Left kidney (tissue), 8 donors: Measurements from ENCODE around the gene PPIL6. TPM values are rescaled to one million over a fixed set of nuclear protein-coding genes. Genes with fewer than 3 reads are reported as not detected.

Source experiments
- DNase-seq: peaks from one replicate; pipeline ENCODE4 v3.0.0-alpha.2; 2013
- long read RNA-seq, 8 donors: transcript quantifications; one replicate each; lab custom pipeline, GENCODE V29; 2026
- polyA plus RNA-seq: library from polyadenylated mRNA; unstranded; fragments of 120-200 nt; gene quantifications from one replicate; pipeline ENCODE4 v1.2.1, GENCODE V29; 2013; ENCODE audit not compliant: insufficient read length

PPIL6 gene
- 21.5 TPM for polyA plus RNA-seq
- long read RNA-seq, donor 1, full-length matches to known transcripts: 2 of 8 reads
- long read RNA-seq, donor 1, partial matches to known transcripts: 6 of 8 reads
- long read RNA-seq, donor 1, other reads (novel, unspliced or antisense): 0 of 8 reads
- long read RNA-seq, donor 2, full-length matches to known transcripts: 3 of 3 reads
- long read RNA-seq, donor 2, partial matches to known transcripts: 0 of 3 reads
- long read RNA-seq, donor 2, other reads (novel, unspliced or antisense): 0 of 3 reads
- long read RNA-seq, donor 3, full-length matches to known transcripts: 3 of 3 reads
- long read RNA-seq, donor 3, partial matches to known transcripts: 0 of 3 reads
- long read RNA-seq, donor 3, other reads (novel, unspliced or antisense): 0 of 3 reads
- long read RNA-seq, donor 4: 0 reads
- long read RNA-seq, donor 5, full-length matches to known transcripts: 5 of 11 reads
- long read RNA-seq, donor 5, partial matches to known transcripts: 0 of 11 reads
- long read RNA-seq, donor 5, other reads (novel, unspliced or antisense): 6 of 11 reads
- long read RNA-seq, donor 6, full-length matches to known transcripts: 3 of 3 reads
- long read RNA-seq, donor 6, partial matches to known transcripts: 0 of 3 reads
- long read RNA-seq, donor 6, other reads (novel, unspliced or antisense): 0 of 3 reads
- long read RNA-seq, donor 7, full-length matches to known transcripts: 3 of 3 reads
- long read RNA-seq, donor 7, partial matches to known transcripts: 0 of 3 reads
- long read RNA-seq, donor 7, other reads (novel, unspliced or antisense): 0 of 3 reads
- long read RNA-seq, donor 8, full-length matches to known transcripts: 1 of 1 reads
- long read RNA-seq, donor 8, partial matches to known transcripts: 0 of 1 reads
- long read RNA-seq, donor 8, other reads (novel, unspliced or antisense): 0 of 1 reads

DNA sequence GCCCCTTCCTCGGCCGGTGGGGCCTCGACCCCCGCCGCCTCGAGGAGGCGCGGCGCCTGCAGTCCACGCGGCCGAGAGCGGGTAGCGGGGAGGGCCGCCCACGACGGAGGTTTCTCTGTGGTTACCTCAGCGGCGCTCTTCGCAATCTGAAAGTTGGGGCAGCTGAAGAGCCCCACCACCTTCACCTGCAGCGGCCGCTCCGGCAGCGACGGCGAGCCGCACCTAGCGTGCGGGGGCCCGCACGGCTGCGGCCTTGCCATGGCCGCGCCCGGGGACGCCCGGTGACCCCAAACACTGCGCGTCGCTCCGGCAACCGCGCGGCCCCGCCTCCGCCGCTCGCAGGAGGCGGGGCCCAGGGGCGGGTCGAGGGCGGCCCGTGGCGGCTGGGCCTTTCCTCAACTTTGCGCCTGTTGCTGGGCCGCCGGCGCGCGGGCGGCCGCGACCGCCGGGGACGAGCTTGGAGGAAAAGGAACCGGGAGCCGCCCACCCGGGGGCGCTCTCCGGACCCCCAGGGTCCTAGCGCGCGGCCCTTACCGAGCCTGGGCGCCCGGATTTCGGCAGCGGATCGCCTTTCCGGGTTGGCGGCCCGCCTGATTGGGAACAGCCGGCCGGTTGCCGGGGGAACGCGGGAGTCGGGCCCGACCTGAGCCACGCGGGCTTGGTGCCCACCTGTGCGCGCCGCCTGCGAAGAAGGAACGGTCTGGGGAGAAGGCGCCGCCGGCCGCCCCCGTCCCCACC lies at the start of gene PPIL6, which contains the start of gene SMPD2:
Gene PPIL6, minus strand, starts transcription at position 298 of the 738 bp plus-strand sequence. Its CDS starts 38 bp downstream, at position 260.
Gene SMPD2, plus strand, starts transcription at position 394 of the 738 bp plus-strand sequence. CDS start 398 bp downstream, outside the sequence.
- DNase-seq: peak; percentile 94

DNA sequence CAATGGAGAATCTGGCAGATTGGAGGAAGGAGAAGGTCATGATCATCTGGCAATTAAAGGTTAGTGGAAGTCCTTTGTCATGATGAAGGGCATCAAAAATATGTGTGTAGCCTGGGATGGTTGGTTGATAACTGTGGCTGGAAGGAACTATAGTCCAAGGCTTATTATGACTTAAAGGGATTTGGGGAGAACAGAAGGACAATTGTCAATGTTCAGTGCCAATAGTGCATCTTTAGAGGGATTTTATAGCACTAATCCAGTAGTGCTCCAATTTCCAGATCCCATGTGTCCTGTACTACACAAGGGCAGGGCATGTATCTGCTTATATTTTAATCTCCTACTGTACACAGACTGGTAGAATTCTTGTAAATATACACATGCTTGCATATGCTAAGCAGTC lies 47.6 kb upstream of the PPIL6 start:
- DNase-seq: no peak

DNA sequence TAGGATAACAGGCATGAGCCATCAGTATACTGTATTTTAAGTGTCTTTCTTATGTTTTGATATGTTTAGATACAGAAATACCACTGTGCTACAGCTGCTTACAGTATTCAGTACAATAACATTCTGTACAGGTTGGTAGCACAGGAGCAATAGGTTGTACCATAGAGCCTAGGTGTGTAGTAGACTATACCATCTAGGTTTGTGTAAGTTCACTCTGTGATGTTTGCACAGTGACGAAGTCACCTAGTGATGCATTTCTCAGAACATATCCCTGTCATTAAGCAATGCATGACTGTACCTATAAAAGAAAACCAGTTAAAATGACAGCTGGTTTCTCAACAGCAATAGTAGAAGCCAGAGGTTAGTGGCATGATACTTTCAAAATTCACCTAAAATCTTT lies 45.6 kb upstream of the PPIL6 start:
- DNase-seq: no peak

DNA sequence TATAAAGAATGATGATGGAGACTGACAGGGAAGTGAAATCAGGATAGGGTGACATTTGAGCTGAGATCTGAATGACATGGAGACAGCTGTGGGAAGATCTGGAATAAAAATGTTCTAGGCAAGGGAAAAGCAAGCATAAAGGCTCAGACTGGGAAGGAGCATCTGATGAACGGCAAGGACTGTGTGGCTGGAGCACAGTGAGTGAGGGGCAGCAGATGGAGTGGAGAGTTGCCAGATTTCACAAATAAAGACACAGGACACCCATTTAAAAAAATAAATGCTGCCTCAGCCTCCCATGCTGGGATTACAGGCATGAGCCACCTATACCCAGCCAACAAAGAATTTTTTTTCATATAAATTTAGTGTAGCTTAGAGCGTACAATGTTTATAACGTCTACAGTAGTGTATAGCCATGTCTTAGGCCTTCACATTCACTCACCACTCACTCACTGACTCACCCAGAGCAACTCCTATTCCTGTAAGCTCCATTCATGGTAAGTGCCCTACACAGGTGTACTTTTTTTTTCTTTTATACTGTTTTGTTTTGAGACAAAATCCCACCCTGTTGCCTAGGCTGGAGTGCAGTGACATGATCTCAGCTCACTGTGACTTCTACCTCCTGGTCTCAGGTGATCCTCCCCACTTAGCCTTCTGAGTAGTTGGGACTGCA lies 45.0 kb upstream of the PPIL6 start:
- no peak for DNase-seq

DNA sequence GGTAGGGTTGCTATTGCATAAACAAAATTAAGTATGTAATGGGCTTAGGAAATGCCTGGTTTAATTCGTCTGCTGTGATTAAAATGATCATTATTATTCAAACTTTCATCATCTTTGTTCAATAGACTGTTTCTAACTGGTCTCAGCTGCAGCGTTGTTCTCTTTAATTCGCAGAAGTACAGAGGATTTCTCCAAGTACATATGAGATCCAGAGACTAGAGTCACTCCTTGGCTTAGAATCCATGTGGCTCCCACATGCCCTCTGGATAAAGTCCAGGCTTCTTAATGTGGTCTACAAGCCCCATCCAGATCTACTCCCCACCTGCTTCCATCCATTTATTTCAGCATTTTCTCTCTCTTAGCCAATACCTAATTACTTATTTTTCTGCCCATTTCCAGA lies 43.7 kb upstream of the PPIL6 start:
- DNase-seq: no peak

DNA sequence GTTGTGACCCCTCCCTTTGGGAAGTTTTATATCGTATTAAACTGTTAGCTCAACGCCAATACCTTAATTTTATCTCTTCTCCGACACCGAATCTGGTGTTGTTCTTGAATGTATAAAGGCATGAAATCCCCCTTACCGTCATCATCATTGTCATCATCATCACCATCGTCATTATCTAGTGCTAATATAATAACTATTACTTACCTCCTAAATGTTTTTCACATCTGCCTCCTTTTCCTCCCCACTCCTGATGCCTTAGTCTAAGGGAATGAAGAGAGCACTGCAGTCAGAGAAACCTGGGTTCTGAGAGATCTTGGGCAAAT lies 43.3 kb upstream of the PPIL6 start:
- DNase-seq: no peak

DNA sequence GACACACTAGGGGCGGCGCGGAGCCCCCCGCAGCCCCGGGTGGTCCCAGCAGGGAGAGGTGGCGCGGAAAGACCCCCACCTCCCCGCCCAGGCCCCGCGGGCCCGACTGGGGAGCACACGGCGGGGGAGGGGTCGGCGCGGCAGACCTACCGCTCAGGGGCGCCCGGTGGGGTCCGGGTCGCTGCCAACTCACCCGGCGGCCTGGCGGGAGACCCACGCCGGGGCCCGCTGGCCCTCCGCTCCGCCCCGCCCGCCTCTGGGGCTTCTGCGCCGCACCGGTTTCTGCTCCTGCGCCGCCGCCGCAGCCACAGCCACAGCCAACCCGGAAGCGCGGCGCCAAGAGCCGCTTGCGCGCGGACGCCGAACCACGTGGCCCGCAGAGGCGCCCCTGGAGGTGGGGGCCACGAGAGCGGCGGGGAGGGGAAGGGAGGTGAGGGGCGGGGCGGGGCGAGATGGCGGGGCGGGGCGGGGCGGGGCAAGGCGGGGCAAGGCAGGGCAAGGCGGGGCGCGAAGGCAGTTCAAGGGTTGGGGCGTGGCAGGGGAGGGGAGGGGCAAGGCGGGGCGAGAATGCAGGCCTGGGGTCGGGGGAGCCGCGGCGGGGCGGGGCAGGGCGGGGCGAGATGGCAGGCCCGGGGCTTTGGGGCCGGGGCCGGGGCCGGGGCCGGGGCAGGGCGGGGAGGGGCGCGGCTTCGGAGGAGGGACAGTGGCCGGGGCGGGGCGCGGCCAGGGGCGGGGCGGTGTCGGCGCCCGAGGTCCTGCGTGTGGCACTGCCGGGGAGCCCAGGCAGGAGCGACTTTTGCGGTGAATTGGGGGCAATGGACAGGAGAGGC lies 42.7 kb upstream of the PPIL6 start, which contains the start of gene ZBTB24:
Gene ZBTB24, minus strand, starts transcription at position 315 of the 830 bp plus-strand sequence. CDS start 1,193 bp downstream, outside the sequence.
- peak; percentile 75 for DNase-seq

DNA sequence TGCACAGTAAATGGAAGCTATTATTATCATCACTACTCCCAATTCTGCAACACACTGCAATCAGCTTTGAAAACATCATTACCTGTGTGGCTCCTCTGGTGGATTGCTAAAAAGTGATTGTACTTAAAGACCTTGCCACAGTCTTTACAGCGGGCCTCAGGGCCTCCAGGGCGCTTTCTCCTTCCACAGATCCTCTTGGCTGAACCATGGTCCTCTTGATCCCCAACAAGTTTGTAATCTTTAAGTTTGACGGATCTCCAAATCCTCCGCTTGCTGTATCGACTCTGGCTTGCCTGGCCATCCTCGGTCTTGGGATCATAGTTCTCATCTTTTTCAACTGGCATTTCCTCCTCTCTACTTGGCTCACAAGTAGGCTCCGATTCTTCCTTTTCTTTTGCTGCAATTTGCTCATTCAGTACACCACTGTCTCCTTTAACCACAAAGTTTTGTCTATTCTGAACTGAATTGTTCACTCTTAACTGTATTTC lies 40.6 kb upstream of the PPIL6 start:
- no peak for DNase-seq

DNA sequence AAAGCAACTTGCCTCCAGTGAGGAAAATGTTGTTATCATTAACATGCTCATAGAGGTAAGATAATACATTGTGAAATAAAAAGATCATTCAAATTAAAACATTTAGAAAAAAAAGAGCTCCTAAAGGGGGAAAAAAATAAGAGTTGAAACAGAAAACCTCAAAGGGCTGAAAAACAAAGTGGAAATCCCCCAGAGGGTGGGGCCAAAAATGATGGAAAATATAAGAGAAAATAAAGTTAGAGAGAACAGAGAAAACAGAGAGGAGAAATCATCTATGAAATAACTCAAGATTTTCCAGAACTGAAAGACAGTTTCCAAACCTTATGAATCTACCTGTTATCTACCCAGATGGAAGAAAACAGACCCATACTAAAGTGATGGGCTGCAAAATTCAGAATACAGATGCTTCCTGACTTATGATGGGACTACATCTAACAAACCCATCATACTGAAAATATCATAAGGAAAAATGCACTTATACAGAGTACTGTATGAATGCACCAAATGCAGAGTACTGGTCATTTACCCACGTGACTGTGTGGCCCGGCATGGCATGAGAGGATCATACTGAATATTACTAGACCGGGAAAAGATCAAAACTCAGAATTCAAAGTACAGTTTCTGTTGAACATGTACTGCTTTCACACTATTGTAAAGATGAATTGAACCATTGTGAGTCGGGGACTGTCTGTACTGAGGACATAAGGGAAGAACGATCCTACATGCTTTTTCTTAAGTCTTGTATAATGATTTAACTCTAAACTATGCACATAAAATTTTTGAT lies 38.6 kb upstream of the PPIL6 start:
- DNase-seq: no peak

DNA sequence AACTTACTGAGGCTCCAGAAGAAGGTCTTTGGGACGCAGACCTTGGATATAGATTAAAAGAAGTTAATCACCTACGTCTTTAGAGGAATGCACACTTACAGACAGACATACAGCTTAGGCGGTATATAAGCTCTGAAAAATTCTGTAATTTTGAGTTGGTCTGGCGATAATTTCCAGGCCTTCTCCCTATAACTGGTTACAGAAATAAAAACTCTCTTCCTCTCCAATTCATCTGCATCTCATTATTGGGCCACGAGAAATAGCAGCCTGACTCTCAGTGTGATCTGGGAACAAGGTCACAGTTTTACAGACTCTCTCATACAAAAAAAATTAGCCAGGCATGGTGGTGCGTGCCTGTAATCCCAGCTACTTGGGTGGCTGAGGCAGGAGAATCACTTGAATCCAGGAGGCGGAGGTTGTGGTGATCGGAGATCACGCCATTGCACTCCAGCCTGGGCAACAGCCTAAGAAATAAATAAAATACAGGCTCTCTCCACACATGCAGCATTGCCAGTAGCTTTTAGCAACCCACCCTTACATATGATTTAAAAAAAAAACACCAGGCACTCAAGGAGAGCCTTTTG lies 37.9 kb upstream of the PPIL6 start:
- DNase-seq: no peak

DNA sequence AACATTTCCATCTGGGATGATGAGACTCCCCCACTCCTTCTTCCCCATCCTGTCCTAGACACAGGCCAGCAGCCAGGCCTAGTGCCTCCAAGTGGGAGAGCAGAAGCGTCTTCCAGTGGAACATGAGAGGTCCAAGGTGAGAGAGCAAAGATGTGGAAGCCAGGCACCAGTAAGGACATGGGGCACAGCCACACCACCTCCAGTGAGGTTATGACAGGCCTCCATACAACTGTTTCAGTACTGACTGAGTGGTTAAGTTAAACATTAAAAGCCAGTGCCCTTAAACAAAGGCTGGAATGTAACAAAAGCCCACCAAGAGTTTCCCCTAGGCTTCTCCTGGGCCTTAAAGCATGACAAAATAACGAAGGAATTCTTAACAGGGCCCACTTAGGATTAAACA lies 37.3 kb upstream of the PPIL6 start:
- no peak for DNase-seq

DNA sequence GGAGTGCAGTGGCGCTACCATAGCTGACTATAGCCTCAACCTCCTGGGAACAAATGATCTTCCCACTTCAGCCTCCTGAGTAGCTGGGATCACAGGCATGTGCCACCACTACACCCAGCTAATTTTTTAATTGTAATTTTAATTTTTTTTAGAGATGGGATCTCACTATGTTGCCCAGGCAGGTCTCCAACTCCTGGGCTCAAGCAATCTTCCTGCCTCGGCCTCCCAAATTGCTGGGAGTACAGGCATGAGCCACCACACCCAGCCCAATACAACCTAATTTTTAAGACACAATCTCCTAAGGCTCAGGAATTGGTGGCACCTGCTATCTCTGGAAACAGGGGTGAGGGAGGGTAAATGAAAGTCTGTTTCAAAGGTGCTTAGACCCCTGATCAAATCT lies 36.8 kb upstream of the PPIL6 start:
- DNase-seq: no peak

DNA sequence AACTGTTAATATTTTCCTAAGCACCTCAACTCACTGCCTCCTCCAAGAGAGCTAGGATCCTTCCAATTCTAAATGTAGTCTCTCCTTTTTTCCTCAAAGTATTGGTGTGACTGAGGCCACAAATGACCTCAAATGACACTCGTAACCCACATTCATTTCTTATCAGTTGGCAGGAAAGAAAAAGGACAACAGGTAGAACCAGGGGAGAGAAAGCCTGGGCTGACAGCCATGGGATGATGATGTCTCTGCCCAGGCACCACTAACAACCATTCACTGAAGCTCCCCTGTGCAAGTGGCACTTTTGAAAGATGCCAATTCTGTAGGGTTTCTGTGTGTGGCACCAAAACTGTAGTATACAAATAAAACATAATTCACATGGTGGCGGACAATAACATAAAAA lies 35.2 kb upstream of the PPIL6 start:
- no peak for DNase-seq

DNA sequence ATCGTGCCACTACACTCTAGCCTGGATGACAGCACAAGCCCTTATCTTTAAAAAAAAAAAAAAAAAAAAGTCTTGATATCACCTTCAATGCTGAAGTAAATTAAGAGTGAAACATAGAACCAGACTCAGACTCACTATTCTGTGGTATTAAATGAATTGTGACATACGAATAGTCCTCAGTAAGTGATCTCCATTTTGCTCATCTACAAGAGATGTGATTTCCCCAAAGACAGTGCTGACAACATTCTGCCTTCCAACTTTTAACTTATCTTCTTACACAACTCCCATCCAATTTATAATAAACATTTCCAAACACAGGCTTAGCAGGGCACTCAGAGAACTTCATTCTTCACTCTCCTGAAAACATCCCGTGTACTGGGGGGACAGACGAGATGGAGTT lies 34.6 kb upstream of the PPIL6 start:
- no peak for DNase-seq

DNA sequence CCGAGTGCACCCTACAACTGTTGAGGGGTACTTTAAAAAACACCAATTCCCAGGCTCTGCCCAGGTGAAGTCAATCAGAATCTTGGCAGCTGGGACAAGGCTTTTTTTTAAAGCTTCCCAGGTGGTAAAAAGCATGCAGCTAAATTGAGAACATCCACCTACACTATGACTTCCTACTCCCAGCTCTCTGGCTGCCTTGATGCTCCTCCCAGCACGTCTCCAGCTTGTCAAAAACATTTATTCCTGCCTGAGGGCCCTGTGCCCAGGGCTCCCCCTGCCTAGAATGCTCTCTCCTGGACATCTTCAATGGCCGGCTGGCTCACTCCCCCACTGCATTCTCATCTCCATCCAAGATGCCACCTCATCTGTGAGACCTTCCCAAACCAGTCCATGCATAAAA lies 32.7 kb upstream of the PPIL6 start:
- DNase-seq: no peak

DNA sequence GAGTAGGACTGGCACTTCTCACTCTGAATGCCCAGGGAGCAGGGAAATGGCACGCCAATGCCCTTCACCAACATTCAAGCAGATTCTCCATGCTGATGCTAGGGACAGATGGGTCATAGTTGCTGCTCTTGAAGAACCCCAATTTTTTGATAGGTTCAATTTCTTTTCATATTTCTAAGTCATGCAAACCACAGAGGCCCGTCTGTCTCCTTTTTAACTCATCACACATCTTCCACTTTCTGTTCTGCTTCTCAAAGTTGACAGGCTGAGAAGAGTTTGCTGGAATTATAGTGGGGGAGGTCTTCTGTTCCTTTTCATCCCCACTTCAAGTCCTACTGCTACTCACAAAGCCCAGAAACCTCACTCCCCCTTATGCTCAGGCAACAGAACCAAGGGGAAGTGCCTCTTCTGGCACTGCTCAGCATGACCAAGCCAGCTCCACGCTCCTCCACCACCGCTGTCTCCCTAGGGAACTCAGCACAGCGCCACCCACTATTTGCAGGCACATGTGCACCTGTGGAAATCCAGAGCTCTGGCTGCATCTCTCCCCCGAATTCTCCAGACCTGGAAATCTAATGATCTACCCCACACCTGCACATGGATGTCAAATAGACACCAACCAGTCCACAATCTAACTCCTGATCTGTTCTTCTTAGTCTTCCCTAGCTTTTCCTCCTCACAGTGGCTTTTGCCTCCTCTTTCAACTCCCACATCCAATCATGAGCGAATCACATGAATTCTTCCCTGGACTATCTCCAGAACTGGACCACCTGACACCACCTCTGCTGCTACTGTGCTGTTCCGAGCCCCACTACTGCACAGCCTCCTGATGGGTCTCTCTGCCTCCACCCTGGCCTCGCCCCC lies 31.9 kb upstream of the PPIL6 start:
- no peak for DNase-seq

DNA sequence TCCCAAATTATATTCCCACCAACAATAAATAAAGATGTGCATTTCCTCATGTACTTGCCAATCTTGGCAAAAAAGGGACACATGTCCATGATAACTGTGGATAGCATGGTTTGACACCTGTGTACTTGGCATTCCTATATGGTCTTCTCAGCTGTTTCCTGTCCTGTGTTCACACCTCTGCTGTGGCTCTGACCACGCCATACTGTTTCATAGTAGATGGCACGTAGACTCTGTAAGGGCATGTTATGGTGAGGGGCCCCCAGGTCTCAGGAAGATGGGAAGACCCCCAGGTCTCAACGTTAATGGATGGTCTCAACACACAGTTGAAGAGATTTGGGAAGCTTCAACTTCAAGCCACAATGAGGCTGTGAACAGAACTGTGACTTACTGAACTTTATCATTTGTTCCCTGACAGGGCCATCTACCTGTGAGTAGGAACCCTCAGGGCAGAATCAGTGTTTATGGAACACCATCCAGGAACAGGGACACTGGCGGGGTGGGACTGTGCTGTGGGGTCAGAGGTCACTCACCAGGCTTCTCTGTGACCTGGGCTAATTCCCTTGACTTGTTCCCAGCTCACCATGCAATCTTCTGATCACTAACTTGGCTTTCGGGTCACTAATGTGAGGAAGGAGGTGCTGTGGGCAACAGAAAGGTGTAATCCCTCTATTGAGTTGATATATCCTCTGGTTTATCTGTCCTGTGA lies 30.8 kb upstream of the PPIL6 start:
- DNase-seq: no peak
